22Rv1 (cell line): ENCODE measurements around the gene FAM131A.

Experiments
- H3K27ac ChIP-seq: fragments of 450-650 bp; 2 replicates; pipeline ENCODE4 v1.5.1; 2017
- CTCF ChIP-seq: fragments of 450-650 bp; IDR thresholded peaks from 2 replicates; pipeline ENCODE4 v1.5.1; 2017; ENCODE audit warnings: mild to moderate bottlenecking
- ZFX ChIP-seq: fragments of 450-650 bp; IDR thresholded peaks from 2 replicates; pipeline ENCODE4 v1.6.1; 2017; ENCODE audit warnings: antibody characterized with exemption, borderline replicate concordance

Gene FAM131A

DNA sequence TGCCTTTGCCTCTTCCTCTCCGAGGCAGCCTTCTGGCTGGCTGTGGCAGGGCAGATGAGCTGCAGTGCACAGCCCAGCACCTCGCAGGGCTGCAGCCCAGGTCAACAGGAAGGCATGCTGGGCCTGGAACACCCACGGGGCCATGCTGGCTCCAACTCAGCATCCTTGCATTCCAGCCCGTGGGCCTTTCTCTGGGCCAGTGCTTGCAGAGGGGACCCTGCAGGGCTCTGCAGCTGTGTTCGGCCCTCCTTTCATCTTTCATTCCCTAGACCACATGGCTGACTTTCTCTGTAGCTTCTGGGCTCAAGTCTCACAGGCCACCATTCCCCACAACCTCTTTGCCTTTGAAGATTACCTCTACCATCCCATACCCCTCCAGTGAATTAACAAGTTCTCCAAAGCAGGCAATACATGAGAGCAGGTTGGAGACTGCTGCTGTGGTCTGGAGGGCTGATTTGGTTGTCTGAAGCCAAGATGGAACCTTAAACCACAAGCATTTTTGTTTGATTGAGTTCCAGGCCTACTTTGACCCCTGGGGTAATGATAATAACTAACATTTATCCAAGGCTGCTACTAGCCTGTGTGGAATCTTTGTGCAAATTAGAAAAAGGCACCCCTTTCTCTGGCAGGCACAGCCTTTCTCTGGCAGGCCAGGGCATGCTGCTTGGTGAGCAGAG, 5.9 kb downstream of the FAM131A start:
- TF ChIP-seq ZFX (no peak), CTCF (no peak)
- no peak overlapping the region for H3K27ac ChIP-seq

DNA sequence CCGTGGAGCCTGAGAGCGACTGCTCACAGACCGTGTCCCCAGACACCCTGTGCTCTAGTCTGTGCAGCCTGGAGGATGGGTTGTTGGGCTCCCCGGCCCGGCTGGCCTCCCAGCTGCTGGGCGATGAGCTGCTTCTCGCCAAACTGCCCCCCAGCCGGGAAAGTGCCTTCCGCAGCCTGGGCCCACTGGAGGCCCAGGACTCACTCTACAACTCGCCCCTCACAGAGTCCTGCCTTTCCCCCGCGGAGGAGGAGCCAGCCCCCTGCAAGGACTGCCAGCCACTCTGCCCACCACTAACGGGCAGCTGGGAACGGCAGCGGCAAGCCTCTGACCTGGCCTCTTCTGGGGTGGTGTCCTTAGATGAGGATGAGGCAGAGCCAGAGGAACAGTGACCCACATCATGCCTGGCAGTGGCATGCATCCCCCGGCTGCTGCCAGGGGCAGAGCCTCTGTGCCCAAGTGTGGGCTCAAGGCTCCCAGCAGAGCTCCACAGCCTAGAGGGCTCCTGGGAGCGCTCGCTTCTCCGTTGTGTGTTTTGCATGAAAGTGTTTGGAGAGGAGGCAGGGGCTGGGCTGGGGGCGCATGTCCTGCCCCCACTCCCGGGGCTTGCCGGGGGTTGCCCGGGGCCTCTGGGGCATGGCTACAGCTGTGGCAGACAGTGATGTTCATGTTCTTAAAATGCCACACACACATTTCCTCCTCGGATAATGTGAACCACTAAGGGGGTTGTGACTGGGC, 7.3 kb downstream of the FAM131A start:
- no peak for TF ChIP-seq CTCF
- TF ChIP-seq ZFX = no peak
- peak overlapping the region; percentile 75 for H3K27ac ChIP-seq

- TF ChIP-seq CTCF (peak; percentile 84), ZFX (no peak)
- peak overlapping the region; percentile 75 for H3K27ac ChIP-seq
Measured at GRCh38 chr3:184345317-184346144, 8.1 kb downstream of the FAM131A start.

DNA sequence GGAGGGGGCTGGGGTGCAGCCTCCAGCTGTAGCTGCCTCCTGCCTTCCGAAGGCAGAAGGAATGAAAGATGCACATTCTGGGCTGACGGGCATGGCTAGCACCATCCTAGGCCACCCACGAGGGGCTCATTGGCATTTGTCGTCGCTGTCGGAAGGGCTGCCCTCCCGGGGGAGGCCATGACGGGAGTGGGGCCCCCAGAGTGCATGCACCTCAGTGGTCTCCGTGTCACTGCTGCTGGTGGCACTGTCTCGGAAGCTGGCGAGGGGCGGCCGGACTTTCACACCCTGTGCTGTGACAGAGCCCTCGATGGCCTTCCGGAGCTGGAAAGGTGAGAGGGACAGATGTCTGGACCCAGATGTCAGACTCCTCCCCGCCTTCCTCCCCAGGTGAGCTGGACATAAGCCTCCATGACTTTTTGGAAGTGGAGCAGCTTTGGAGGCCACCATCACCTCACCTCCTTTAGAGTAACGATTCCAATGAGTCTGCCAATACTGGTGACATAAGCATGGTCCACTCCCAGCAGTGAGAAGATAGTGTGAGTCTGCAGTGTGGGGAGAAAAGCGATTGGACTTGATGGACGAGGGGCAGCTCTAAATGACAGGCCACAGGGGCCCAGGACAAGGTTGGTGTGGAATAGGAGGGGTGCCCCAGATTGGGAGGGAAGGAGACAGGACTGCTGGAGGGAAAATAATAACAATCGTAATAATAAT, 9.2 kb downstream of the FAM131A start:
- H3K27ac ChIP-seq = peak overlapping the region; percentile 75
- TF ChIP-seq CTCF (no peak), ZFX (no peak)

DNA sequence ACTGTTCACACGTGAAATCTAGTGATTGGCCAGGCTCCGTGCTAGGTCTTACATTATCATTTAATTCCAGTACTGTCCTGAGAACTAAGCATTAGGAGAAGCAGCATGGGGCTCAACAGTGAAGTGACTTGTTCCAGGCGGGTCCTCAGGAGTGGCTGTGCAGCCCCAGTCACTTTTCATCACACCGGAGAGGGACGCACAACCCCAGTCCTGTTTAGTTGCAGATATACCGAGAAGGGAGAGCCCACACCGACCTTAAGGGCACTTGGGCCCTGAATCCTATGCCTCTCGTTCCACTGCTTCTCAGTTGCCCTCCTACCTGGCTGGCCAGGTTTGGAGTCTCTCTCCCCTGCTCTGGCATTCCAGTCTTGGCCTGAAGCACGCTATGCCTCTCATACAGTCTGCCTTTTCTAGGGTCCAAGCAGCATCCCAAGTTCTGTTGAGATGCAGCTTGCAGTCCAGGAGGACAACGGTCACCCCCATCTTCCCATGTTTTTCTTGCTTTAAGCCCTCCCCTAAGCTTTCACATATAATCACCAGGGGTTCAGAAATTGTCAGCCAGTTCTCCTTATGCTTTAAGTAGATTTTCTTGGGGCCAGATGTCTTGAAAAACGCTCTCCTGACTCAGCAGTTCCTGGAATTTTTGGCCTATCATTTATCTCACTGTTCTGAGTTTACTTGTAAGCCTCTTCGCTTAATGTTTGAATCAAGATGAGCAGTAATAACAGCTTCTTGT, 10.1 kb downstream of the FAM131A start:
- H3K27ac ChIP-seq = peak overlapping the region; percentile 75

More for the DNA sequence above, 10.1 kb downstream of the FAM131A start:
- TF ChIP-seq CTCF (no peak), ZFX (no peak)
